ENCODE data around the gene CTNNBL1. TPM values are rescaled to one million over a fixed set of nuclear protein-coding genes. Genes with fewer than 3 reads are reported as not detected.

CTNNBL1 gene, protein sequence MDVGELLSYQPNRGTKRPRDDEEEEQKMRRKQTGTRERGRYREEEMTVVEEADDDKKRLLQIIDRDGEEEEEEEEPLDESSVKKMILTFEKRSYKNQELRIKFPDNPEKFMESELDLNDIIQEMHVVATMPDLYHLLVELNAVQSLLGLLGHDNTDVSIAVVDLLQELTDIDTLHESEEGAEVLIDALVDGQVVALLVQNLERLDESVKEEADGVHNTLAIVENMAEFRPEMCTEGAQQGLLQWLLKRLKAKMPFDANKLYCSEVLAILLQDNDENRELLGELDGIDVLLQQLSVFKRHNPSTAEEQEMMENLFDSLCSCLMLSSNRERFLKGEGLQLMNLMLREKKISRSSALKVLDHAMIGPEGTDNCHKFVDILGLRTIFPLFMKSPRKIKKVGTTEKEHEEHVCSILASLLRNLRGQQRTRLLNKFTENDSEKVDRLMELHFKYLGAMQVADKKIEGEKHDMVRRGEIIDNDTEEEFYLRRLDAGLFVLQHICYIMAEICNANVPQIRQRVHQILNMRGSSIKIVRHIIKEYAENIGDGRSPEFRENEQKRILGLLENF
- total RNA-seq (ENCODE audit: low replicate concordance) = 52.2 and 60.0 TPM in 2 replicates
- long read RNA-seq, transcript CTNNBL1-201 (16 exons, 1,925 nt) = major isoform, 161 of 193 reads
- long read RNA-seq, partial matches to known transcripts = 11 of 193 reads
- long read RNA-seq, other reads (novel, unspliced or antisense) = 20 of 193 reads

DNA sequence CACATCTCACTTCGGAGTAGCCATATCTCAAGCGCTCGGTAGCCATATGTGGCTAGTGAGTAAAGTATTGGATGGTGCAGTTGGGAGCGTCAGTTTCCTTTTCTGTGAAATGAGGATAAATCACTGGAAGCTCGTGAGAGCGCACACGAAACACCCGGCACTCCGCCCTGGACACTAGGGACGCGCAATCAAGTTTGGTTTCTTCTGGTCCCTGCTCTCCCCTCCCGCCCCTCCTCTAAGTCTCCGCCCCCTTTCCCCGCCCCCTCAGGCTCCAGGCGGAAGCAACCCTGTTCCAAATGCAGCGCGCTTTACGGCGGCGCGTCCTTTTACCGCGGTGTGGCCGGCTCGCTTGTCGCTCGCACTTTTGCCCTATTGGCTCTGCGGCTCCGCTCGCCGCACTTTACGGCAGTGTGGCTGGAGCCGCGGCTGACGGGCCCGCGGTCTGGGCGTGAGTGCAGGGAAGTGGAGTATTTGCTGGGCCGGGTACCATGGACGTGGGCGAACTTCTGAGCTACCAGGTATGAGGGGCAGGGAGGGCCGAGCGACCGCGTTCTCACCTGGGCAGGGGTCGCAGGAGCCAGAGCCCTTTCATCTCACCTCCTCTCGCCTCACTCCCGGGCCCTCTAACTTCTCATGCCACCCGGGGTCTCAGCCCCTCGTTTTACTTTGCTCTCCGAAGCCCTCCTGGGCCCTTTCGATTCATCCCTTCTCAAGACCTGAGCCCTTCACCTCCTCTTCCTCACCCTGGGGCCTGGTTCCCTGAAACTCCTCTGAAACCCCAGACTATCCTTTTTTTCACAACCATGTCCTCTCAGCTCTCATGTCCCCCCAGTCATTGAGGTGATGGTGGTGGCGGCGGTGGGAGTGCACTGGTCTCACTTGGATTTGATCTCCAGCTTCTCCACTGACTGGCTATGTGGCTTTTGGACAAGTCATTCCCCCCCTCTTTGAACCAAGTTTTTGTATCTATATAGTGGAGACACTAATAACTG lies at the start of gene CTNNBL1:
TSS of gene CTNNBL1 (plus strand) at position 396 of the 992 bp plus-strand sequence. CDS start at position 489, 93 bp downstream.
- peak; percentile 96 for DNase-seq (ENCODE audit: extremely low spot score, unreplicated experiment)
- peak within 1 kb of the TSS; percentile 82 for H3K27ac Mint-ChIP-seq
- H3K27me3 Mint-ChIP-seq = peaks cover 19% of the 10 kb centered on the region
- H3K36me3 Mint-ChIP-seq = peaks cover 8% of the 10 kb centered on the region
- TF ChIP-seq, protein P1, sequence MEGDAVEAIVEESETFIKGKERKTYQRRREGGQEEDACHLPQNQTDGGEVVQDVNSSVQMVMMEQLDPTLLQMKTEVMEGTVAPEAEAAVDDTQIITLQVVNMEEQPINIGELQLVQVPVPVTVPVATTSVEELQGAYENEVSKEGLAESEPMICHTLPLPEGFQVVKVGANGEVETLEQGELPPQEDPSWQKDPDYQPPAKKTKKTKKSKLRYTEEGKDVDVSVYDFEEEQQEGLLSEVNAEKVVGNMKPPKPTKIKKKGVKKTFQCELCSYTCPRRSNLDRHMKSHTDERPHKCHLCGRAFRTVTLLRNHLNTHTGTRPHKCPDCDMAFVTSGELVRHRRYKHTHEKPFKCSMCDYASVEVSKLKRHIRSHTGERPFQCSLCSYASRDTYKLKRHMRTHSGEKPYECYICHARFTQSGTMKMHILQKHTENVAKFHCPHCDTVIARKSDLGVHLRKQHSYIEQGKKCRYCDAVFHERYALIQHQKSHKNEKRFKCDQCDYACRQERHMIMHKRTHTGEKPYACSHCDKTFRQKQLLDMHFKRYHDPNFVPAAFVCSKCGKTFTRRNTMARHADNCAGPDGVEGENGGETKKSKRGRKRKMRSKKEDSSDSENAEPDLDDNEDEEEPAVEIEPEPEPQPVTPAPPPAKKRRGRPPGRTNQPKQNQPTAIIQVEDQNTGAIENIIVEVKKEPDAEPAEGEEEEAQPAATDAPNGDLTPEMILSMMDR (conservative IDR thresholded peaks at IDR 0.05) = no peak
- H3K4me1 Mint-ChIP-seq (ENCODE audit: unreplicated experiment) = peaks cover 12% of the 10 kb centered on the region
- H3K9me3 Mint-ChIP-seq = no peaks in the 10 kb centered on the region
- peak within 1 kb of the TSS; percentile 97 for H3K4me3 Mint-ChIP-seq

DNA sequence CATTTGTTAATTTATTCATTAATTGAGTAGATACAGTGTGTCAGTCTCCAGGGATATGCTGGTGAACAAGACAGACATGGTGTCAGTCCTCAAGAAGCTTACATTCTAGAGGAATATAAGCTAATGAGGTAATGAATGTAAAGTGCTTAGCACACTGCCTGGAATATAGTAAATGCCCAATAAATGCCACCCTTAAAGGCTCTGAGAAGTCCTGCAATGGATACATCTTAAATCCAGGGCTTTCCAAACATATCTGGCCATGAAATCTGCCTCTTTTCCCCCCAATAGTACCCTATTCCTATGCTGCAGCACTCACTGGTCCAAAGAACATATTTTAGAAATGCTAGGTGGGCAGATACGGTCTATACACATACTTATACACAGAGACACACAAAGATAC lies 49.2 kb upstream of the CTNNBL1 start:
- Mint-ChIP-seq H3K27ac (no peak overlapping the region), H3K9me3 (no peaks in the 10 kb centered on the region), H3K4me3 (no peak overlapping the region), H3K4me1 (ENCODE audit: unreplicated experiment) (peaks cover 5% of the 10 kb centered on the region), H3K36me3 (no peaks in the 10 kb centered on the region), H3K27me3 (peaks cover 67% of the 10 kb centered on the region)
- no peak for DNase-seq (ENCODE audit: extremely low spot score, unreplicated experiment)
- TF ChIP-seq, protein P1 (conservative IDR thresholded peaks at IDR 0.05) = no peak

DNA sequence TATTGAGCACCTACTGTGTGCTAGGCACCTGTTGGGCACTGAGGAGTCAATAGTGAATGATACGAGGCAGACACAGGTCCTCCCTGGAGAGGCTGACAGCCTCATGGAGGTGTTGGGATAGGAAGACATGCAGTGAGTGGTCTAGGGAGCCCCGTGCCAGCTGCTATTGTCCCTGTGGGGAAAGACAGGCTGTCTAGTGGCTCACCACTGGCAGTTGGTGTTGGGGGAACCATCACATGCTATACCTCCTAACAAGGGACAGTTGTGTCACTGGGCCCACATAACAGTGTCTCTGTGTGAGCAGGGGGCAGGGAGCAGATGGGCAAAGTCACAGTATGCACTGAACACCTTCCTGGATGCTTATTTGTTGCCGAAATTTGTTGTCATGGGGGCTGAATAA lies 45.9 kb upstream of the CTNNBL1 start:
- Mint-ChIP-seq H3K27ac (no peak overlapping the region), H3K27me3 (peaks cover 58% of the 10 kb centered on the region)
- TF ChIP-seq, protein P1 (conservative IDR thresholded peaks at IDR 0.05) = no peak

DNA sequence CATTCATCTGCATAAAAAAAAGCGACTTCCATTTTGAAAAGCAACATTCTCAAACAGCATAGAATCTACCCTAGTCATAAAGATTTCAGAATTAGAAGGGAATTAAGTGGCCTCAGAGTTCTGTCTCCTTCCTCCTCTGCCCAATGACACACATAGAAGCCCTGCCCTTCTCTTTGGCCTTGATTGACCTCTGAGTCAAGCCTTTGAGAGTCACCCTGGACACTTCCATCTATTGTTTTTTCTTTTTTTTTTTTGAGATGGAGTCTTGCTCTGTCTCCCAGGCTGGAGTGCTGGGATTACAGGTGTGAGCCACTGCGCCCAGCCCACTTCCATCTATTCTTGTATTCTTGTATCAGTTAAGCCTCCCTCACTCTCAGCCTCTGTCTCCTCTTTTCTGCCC lies 44.8 kb upstream of the CTNNBL1 start:
- Mint-ChIP-seq H3K27me3 (peaks cover 61% of the 10 kb centered on the region), H3K27ac (no peak overlapping the region), H3K4me1 (ENCODE audit: unreplicated experiment) (no peaks in the 10 kb centered on the region)

More for the DNA sequence above, 45.9 kb upstream of the CTNNBL1 start:
- DNase-seq (ENCODE audit: extremely low spot score, unreplicated experiment) = no peak
- no peak overlapping the region for H3K4me3 Mint-ChIP-seq
- no peaks in the 10 kb centered on the region for H3K36me3 Mint-ChIP-seq
- H3K9me3 Mint-ChIP-seq = no peaks in the 10 kb centered on the region
- no peaks in the 10 kb centered on the region for H3K4me1 Mint-ChIP-seq (ENCODE audit: unreplicated experiment)

More for the DNA sequence above, 44.8 kb upstream of the CTNNBL1 start:
- no peak for DNase-seq (ENCODE audit: extremely low spot score, unreplicated experiment)
- Mint-ChIP-seq H3K4me3 (no peak overlapping the region), H3K9me3 (no peaks in the 10 kb centered on the region), H3K36me3 (no peaks in the 10 kb centered on the region)
- TF ChIP-seq, protein P1 (conservative IDR thresholded peaks at IDR 0.05) = no peak

All from type B pancreatic cell (in vitro differentiated cells).